GM12878 (cell line): ENCODE measurements around the gene GOLGA2. TPM values are rescaled to one million over a fixed set of nuclear protein-coding genes. Genes with fewer than 3 reads are reported as not detected.

ENCODE experiments used
- ATAC-seq: fragments of 200-7000 bp; cut with Tn5 transposase; 3 replicates; pipeline ENCODE4 v1.9.1; 2020; ENCODE audit warnings: mild to moderate bottlenecking, moderate library complexity
- BruUV-seq: library from RNA; stranded (reverse); fragments of 400-500 nt; replicated peaks from 2 replicates; lab custom pipeline; 2021; lab: Mats Ljungman, UMichigan
- CTCF ChIA-PET: fragments of 300-600 bp; sonication (Branson Sonifier 250); formaldehyde crosslinking; extraction: SDS; loops from one replicate; lab custom pipeline; 2021; ENCODE audit warnings: inconsistent platforms; lab: Yijun Ruan, JAX
- POLR2A ChIA-PET: fragments of 350-600 bp; formaldehyde crosslinking; extraction: SDS; loops from one replicate; lab custom pipeline; 2021; ENCODE audit warnings: inconsistent platforms; lab: Charles Lee
- RAD21 ChIA-PET: fragments of 300-600 bp; sonication (Branson Sonifier 250); formaldehyde crosslinking; loops from one replicate; lab custom pipeline; 2023; ENCODE audit warnings: antibody characterized with exemption; ENCODE audit not compliant: unreplicated experiment; lab: Charles Lee
- SMC1A ChIA-PET: fragments of 300-600 bp; sonication (Branson Sonifier 250); formaldehyde crosslinking; loops from one replicate; lab custom pipeline; 2023; ENCODE audit not compliant: unreplicated experiment, uncharacterized antibody; lab: Charles Lee
- DNase-seq: peaks from one replicate; pipeline ENCODE4 v3.0.0-alpha.2; 2011; ENCODE audit warnings: low read depth, low spot score
- FAIRE-seq: peaks from 3 replicates; lab custom pipeline; 2011; peaks lifted over from hg19 to GRCh38; lab: Jason Lieb, UNC
- H2AFZ ChIP-seq: 2 replicates; pipeline ENCODE4 v1.6.0; 2011; ENCODE audit warnings: low read depth, low read length, control low read depth; ENCODE audit not compliant: control insufficient read depth
- H3K27ac ChIP-seq: 2 replicates; pipeline ENCODE4 v1.5.1; 2011; ENCODE audit warnings: control low read depth; ENCODE audit not compliant: control insufficient read depth, insufficient read depth
- H3K27me3 ChIP-seq, 2 experiments: replicated peaks in 1 of 2; 2 replicates each; pipeline versions ENCODE4 v1.6.0 to v1.6.1; 2011; ENCODE audit warnings: low read length in 1 of 2; ENCODE audit not compliant: control insufficient read depth in 2 of 2, insufficient read depth in 2 of 2
- H3K36me3 ChIP-seq, 2 experiments: 2 replicates each; pipeline ENCODE4 v1.5.1; 2011; ENCODE audit warnings: low read length in 1 of 2; ENCODE audit not compliant: control insufficient read depth in 2 of 2, insufficient read depth in 2 of 2
- H3K4me1 ChIP-seq: 2 replicates; pipeline ENCODE4 v1.6.1; 2011; ENCODE audit warnings: mild to moderate bottlenecking, low read length, moderate library complexity, mixed read lengths; ENCODE audit not compliant: control insufficient read depth, insufficient read depth
- H3K4me2 ChIP-seq: 2 replicates; pipeline ENCODE4 v1.6.0; 2011; ENCODE audit warnings: control low read depth; ENCODE audit not compliant: control insufficient read depth, insufficient read depth
- H3K4me3 ChIP-seq: fragments of 200-600 bp; sonication (generic); 2 replicates; pipeline ENCODE4 v1.5.1; 2016
- H3K79me2 ChIP-seq: 2 replicates; pipeline ENCODE4 v1.6.0; 2011; ENCODE audit warnings: low read length; ENCODE audit not compliant: control insufficient read depth, insufficient read depth
- H3K9ac ChIP-seq: 2 replicates; pipeline ENCODE4 v1.8.0; 2011; ENCODE audit warnings: low read length, control low read depth, mixed read lengths; ENCODE audit not compliant: control insufficient read depth, insufficient read depth
- H3K9me3 ChIP-seq: replicated peaks from 3 replicates; pipeline ENCODE4 v1.5.1; 2011; ENCODE audit warnings: mild to moderate bottlenecking, low read length; ENCODE audit not compliant: control insufficient read depth, insufficient read depth
- H4K20me1 ChIP-seq: 2 replicates; pipeline ENCODE4 v1.6.0; 2011; ENCODE audit not compliant: control insufficient read depth, insufficient read depth
- BCL11A ChIP-seq: IDR thresholded peaks from 2 replicates; pipeline ENCODE4 v1.6.1; 2011; ENCODE audit warnings: low read depth, low read length
- BRCA1 ChIP-seq: IDR thresholded peaks from 2 replicates; pipeline ENCODE4 v1.6.1; 2011; ENCODE audit warnings: low read depth, low read length, improper control_type of control experiment
- DPF2 ChIP-seq: fragments of 450-650 bp; IDR thresholded peaks from 2 replicates; pipeline ENCODE4 v1.6.1; 2017; ENCODE audit warnings: mild to moderate bottlenecking
- EGR1 ChIP-seq, 2 experiments: IDR thresholded peaks; 1 replicate in 1 of 2; 2 replicates in 1 of 2; pipeline ENCODE4 v1.6.1; 2011 to 2012; ENCODE audit warnings: low read depth in 2 of 2, low read length in 2 of 2, borderline replicate concordance in 1 of 2, mild to moderate bottlenecking in 1 of 2, moderate library complexity in 1 of 2
- HDAC2 ChIP-seq: fragments of 200-600 bp; sonication (generic); IDR thresholded peaks from 2 replicates; pipeline ENCODE4 v1.6.1; 2017
- IKZF2 ChIP-seq, 2 experiments: fragments of 450-650 bp; IDR thresholded peaks; 2 replicates each; pipeline ENCODE4 v1.6.1; 2017; ENCODE audit warnings: mild to moderate bottlenecking in 2 of 2, moderate library complexity in 2 of 2
- IRF5 ChIP-seq: fragments of 450-650 bp; IDR thresholded peaks from 2 replicates; pipeline ENCODE4 v1.6.1; 2017; ENCODE audit warnings: borderline replicate concordance
- KLF5 ChIP-seq: fragments of 450-650 bp; IDR thresholded peaks from 2 replicates; pipeline ENCODE4 v1.6.1; 2014; ENCODE audit warnings: mild to moderate bottlenecking; ENCODE audit not compliant: partially characterized antibody
- MXI1 ChIP-seq: fragments of 150-350 bp; IDR thresholded peaks from 2 replicates; pipeline ENCODE4 v1.6.1; 2011; ENCODE audit warnings: low read depth, mild to moderate bottlenecking, inconsistent platforms, low read length, improper control_type of control experiment
- NFYA ChIP-seq: IDR thresholded peaks from 2 replicates; pipeline ENCODE4 v1.6.1; 2011; ENCODE audit warnings: low read depth, mild to moderate bottlenecking, low read length, improper control_type of control experiment, borderline replicate concordance
- NKRF ChIP-seq: fragments of 450-650 bp; conservative IDR thresholded peaks from 2 replicates; pipeline ENCODE4 v1.6.1; 2017; ENCODE audit warnings: mild to moderate bottlenecking, moderate library complexity
- NR2C2 ChIP-seq: IDR thresholded peaks from 2 replicates; pipeline ENCODE4 v1.6.1; 2011; ENCODE audit warnings: borderline replicate concordance, low read depth; ENCODE audit not compliant: control insufficient read depth, insufficient read length
- PAX5 ChIP-seq: IDR thresholded peaks from 2 replicates; pipeline ENCODE4 v1.6.1; 2011; ENCODE audit warnings: low read depth, low read length, borderline replicate concordance
- RCOR1 ChIP-seq: conservative IDR thresholded peaks from 2 replicates; pipeline ENCODE4 v1.6.1; 2012; ENCODE audit warnings: low read depth, low read length, improper control_type of control experiment
- SMAD5 ChIP-seq: IDR thresholded peaks from 2 replicates; pipeline ENCODE4 v1.6.1; 2016; ENCODE audit warnings: antibody characterized with exemption, low read depth
- SREBF2 ChIP-seq: IDR thresholded peaks from 2 replicates; pipeline ENCODE4 v1.6.1; 2012; ENCODE audit warnings: mild to moderate bottlenecking, low read length
- SUZ12 ChIP-seq: fragments of 200-600 bp; sonication (generic); IDR thresholded peaks from one replicate; pipeline ENCODE4 v1.6.1; 2018; ENCODE audit warnings: antibody characterized with exemption, mild to moderate bottlenecking; ENCODE audit not compliant: unreplicated experiment
- ZNF24 ChIP-seq: fragments of 450-650 bp; IDR thresholded peaks from 2 replicates; pipeline ENCODE4 v1.6.1; 2017; ENCODE audit warnings: antibody characterized with exemption, mild to moderate bottlenecking
- ZZZ3 ChIP-seq: IDR thresholded peaks from 2 replicates; pipeline ENCODE4 v1.6.1; 2011; ENCODE audit warnings: low read depth; ENCODE audit not compliant: control insufficient read depth, insufficient read length
- WGBS: methylation state at CpG from one replicate; pipeline ENCODE4 v1.1.6; 2016; ENCODE audit warnings: low lambda C conversion rate; ENCODE audit not compliant: insufficient replicate concordance, insufficient coverage; ENCODE audit errors: missing lambda C conversion rate; 5-methylcytosine and 5-hydroxymethylcytosine counted together
- in situ Hi-C: fragments of 300-500 bp; cut with MboI; formaldehyde crosslinking; loops from 9 replicates; pipeline ENCODE4 v1.14.3; 2018; ENCODE audit warnings: mixed read lengths
- intact Hi-C: fragments of 100-400 bp; cut with micrococcal nuclease; formaldehyde crosslinking; loops from one replicate; pipeline ENCODE4 v1.14.2; 2022; ENCODE audit not compliant: unreplicated experiment
- polyA plus RNA-seq, 11 experiments: library from polyadenylated mRNA; depleted of rRNA in 4 of 11; unstranded in 6 of 11; stranded (reverse) in 5 of 11; fragments of >200 nt; fragmentation: Nextera tagmentation in 4 of 11; fragmentation: Illumina TruSeq in 1 of 11; extraction: Ambion mirVana in 4 of 11; extraction: Trizol in 1 of 11; gene quantifications; 1 replicate in 1 of 11; 2 replicates in 10 of 11; pipeline versions ENCODE4 v1.2.1 to v1.2.3, GENCODE V29; 2011 to 2016; ENCODE audit warnings: inconsistent platforms in 2 of 11, missing spikeins in 2 of 11, low read depth in 1 of 11
- total RNA-seq, 4 experiments: library from RNA; depleted of rRNA in 3 of 4; stranded (reverse); fragments of >200 nt in 3 of 4; fragmentation: Illumina TruSeq in 1 of 4; extraction: Trizol in 1 of 4; gene quantifications; 2 replicates each; pipeline versions ENCODE4 v1.2.1 to v1.2.3, GENCODE V29; 2013 to 2021

The GOLGA2 gene
- total and polyA plus RNA-seq, 10 of the 15 experiments (the other 5 are each of a cell fraction or from before 2014, with no cell fraction given): 5.9 to 32.6 (median 19.7) TPM

- TF ChIP-seq IKZF2 (IDR thresholded peaks at IDR 0.05) (peak; percentile 50 to 63; a peak in 3 of 4 replicates), NKRF (0 out of 2 replicates have a peak, but pooled peaks have one; percentile 46)
Observed at GRCh38 chr9:128276574-128277270, 915 bp upstream of the GOLGA2 start (continued).

GRCh38 chr9:128276008-128276573 lies 284 bp upstream of the GOLGA2 start, which contains the start of gene SWI5:
Gene SWI5 (plus strand): TSS chr9:128276276.
- H3K36me3 ChIP-seq: peaks cover 2 to 7% of the 10 kb centered on the region in 2 experiments
- intact Hi-C loops (loop anchor here (1.0 kb wide), 1 partner anchor 46 kb away; the partner anchor contains the start of genes COQ4 and TRUB2), in situ Hi-C loops (no loop called here)
- H3K27me3 ChIP-seq: no peaks in the 10 kb centered on the region
- CTCF ChIA-PET: interaction anchor here (0.5 to 1.5 kb wide), 2 partner anchors 65 to 1350 kb away, joined by 3 to 4 read pairs; partner anchors contain the start of gene NTMT1
- SMC1A ChIA-PET: interaction anchor here (0.9 to 1.2 kb wide), 4 partner anchors 16 to 116 kb away, joined by 3 to 5 read pairs (median 4); partner anchors contain the start of gene BBLN
- peaks cover 20% of the 10 kb centered on the region for H3K79me2 ChIP-seq
- under 1% methylated on average over 38 of the region's 38 CpGs for WGBS
- peak; percentile 99 for DNase-seq
- H2AFZ ChIP-seq: peak within 1 kb of the TSS; percentile 89
- H4K20me1 ChIP-seq: no peaks in the 10 kb centered on the region
- H3K4me2 ChIP-seq: peak within 1 kb of the TSS; percentile 97
- ATAC-seq: peak; percentile 98
- peak within 1 kb of the TSS; percentile 99 for H3K4me3 ChIP-seq
- peak; percentile 97 for FAIRE-seq
- RAD21 ChIA-PET: interaction anchor here (0.9 to 1.0 kb wide), 2 partner anchors 19 to 148 kb away, joined by 3 to 4 read pairs; no protein-coding TSS in a partner anchor
- no TSS peak for BruUV-seq
- H3K9me3 ChIP-seq: no peaks in the 10 kb centered on the region
- peak within 1 kb of the TSS; percentile 89 for H3K27ac ChIP-seq
- peak within 1 kb of the TSS; percentile 95 for H3K9ac ChIP-seq
- POLR2A ChIA-PET: interaction anchor here (0.6 to 1.3 kb wide), 12 partner anchors 9 to 204 kb away, joined by 3 to 7 read pairs (median 3); partner anchors contain the start of gene URM1
- H3K4me1 ChIP-seq: 0 out of 2 replicates have a peak, but pooled peaks cover 4% of the 10 kb centered on the region
- TF ChIP-seq KLF5 (peak; percentile 65), SREBF2 (no peak), SMAD5 (peak; percentile 93; the same call in 1 of the 2 replicates), HDAC2 (no peak), ZZZ3 (no peak), DPF2 (peak; percentile 19; the same call in 1 of the 2 replicates), PAX5 (no peak), MXI1 (peak; percentile 90), BRCA1 (no peak), RCOR1 (no peak), SUZ12 (no peak), IRF5 (no peak), EGR1 (IDR thresholded peaks at IDR 0.05; ENCODE audit: borderline replicate concordance in 1 of 2, low read depth in 2 of 2, low read length in 2 of 2) (no peak), NFYA (no peak), BCL11A (no peak), NR2C2 (no peak), ZNF24 (no peak)
